GM10266 (cell line): ENCODE measurements around the gene MAPK1.
A peak's percentile ranks its signal among the peaks of the same experiment; 100 is the strongest.
"Not testable (repeated sequence)": the region's sequence is repeated elsewhere in the genome, so short reads cannot be mapped to it uniquely, and the experiment has no call there.

ENCODE experiments used
- DNase-seq: peaks from one replicate; pipeline ENCODE4 v3.0.0; 2012; ENCODE audit errors: extremely low spot score
- CTCF ChIP-seq: IDR thresholded peaks from 2 replicates; pipeline ENCODE4 v1.5.1; 2012; ENCODE audit warnings: mild to moderate bottlenecking, low read depth; ENCODE audit not compliant: control insufficient read depth, insufficient read depth; ENCODE audit errors: missing control alignments

Gene MAPK1

GRCh38 chr22:21816787-21817496 is 50.5 kb downstream of the MAPK1 start:
- peak; percentile 63 for DNase-seq
- no peak for TF ChIP-seq CTCF

- TF ChIP-seq CTCF = no peak
- DNase-seq = no peak
Measured at GRCh38 chr22:21816472-21816786, 51.0 kb downstream of the MAPK1 start.

- DNase-seq = no peak
- no peak for TF ChIP-seq CTCF
Measured at GRCh38 chr22:21815958-21816357, 51.5 kb downstream of the MAPK1 start.

- no peak for TF ChIP-seq CTCF
- DNase-seq = no peak
Measured at GRCh38 chr22:21815357-21815756, 52.1 kb downstream of the MAPK1 start.

- no peak for TF ChIP-seq CTCF
- DNase-seq = no peak
Measured at GRCh38 chr22:21811982-21812381, 55.5 kb downstream of the MAPK1 start.

GRCh38 chr22:21807544-21808529 is 59.6 kb downstream of the MAPK1 start:
- TF ChIP-seq CTCF = no peak
- no peak for DNase-seq

GRCh38 chr22:21805325-21805724 is 62.1 kb downstream of the MAPK1 start:
- DNase-seq = not testable (repeated sequence)

GRCh38 chr22:21803811-21804249 is 63.6 kb downstream of the MAPK1 start:
- DNase-seq = no peak
- no peak for TF ChIP-seq CTCF
